WTC11 (cell line): ENCODE results near the gene GALNT4. TPM values are rescaled to one million over a fixed set of nuclear protein-coding genes. Genes with fewer than 3 reads are reported as not detected.

Experiments
- ATAC-seq: fragments of 200-7000 bp; cut with Tn5 transposase; 2 replicates; pipeline ENCODE4 v1.10.0; 2021; ENCODE audit warnings: mild to moderate bottlenecking, moderate library complexity
- CTCF ChIA-PET: fragments of 300-600 bp; sonication (Branson Sonifier 250); formaldehyde crosslinking; loops from one replicate; lab custom pipeline; 2021; ENCODE audit warnings: antibody characterized with exemption; lab: Charles Lee
- POLR2A ChIA-PET: fragments of 350-600 bp; sonication (Branson Sonifier 250); formaldehyde crosslinking; loops from one replicate; lab custom pipeline; 2021; ENCODE audit warnings: antibody characterized with exemption; lab: Charles Lee
- DNase-seq: peaks from one replicate; pipeline ENCODE4 v3.0.0; 2021; ENCODE audit warnings: low spot score
- H3K27ac Mint-ChIP-seq: 2 replicates; pipeline ENCODE4 v1.8.0; 2021; ENCODE audit warnings: mixed read lengths
- H3K27me3 Mint-ChIP-seq: 2 replicates; pipeline ENCODE4 v1.8.0; 2021; ENCODE audit warnings: low read depth, mild to moderate bottlenecking, moderate library complexity, mixed read lengths
- H3K36me3 Mint-ChIP-seq: 2 replicates; pipeline ENCODE4 v1.8.0; 2021; ENCODE audit warnings: mixed read lengths
- H3K4me1 Mint-ChIP-seq: 2 replicates; pipeline ENCODE4 v1.8.0; 2022; ENCODE audit warnings: mixed read lengths
- H3K4me3 Mint-ChIP-seq: 2 replicates; pipeline ENCODE4 v1.8.0; 2021; ENCODE audit warnings: mild to moderate bottlenecking, moderate library complexity, mixed read lengths
- H3K9me3 Mint-ChIP-seq: 2 replicates; pipeline ENCODE4 v1.8.0; 2021; ENCODE audit warnings: mixed read lengths
- E2F5 ChIP-seq: sonication (generic); formaldehyde crosslinking; IDR thresholded peaks from 2 replicates; pipeline ENCODE4 v1.8.1; 2022; ENCODE audit warnings: mild to moderate bottlenecking, moderate library complexity, missing genetic modification reagents
- ELF4 ChIP-seq: sonication (generic); formaldehyde crosslinking; IDR thresholded peaks from 2 replicates; pipeline ENCODE4 v1.8.1; 2022; ENCODE audit warnings: low read depth, mild to moderate bottlenecking, moderate library complexity, missing genetic modification reagents
- EMX1 ChIP-seq: fragments of 250-450 bp; sonication (Bioruptor Pico); IDR thresholded peaks from 2 replicates; pipeline ENCODE4 v1.8.0; 2021; ENCODE audit warnings: mild to moderate bottlenecking
- FOXK1 ChIP-seq: sonication (generic); formaldehyde crosslinking; IDR thresholded peaks from 2 replicates; pipeline ENCODE4 v1.8.0; 2022; ENCODE audit warnings: mild to moderate bottlenecking, moderate library complexity, missing genetic modification reagents
- FOXP1 ChIP-seq: sonication (generic); formaldehyde crosslinking; IDR thresholded peaks from 2 replicates; pipeline ENCODE4 v1.8.0; 2022; ENCODE audit warnings: missing genetic modification reagents, mild to moderate bottlenecking, moderate library complexity, borderline replicate concordance
- GRHL2 ChIP-seq: fragments of 250-450 bp; sonication (Bioruptor Pico); IDR thresholded peaks from 2 replicates; pipeline ENCODE4 v1.8.0; 2022; ENCODE audit warnings: mild to moderate bottlenecking, moderate library complexity; ENCODE audit not compliant: insufficient replicate concordance, severe bottlenecking
- IRF1 ChIP-seq: sonication (generic); formaldehyde crosslinking; IDR thresholded peaks from 2 replicates; pipeline ENCODE4 v1.8.0; 2023; ENCODE audit warnings: missing genetic modification reagents
- MLX ChIP-seq: sonication (generic); formaldehyde crosslinking; IDR thresholded peaks from 2 replicates; pipeline ENCODE4 v1.8.1; 2023; ENCODE audit warnings: mild to moderate bottlenecking, missing genetic modification reagents, moderate library complexity
- MXD4 ChIP-seq: fragments of 250-450 bp; sonication (Bioruptor Pico); IDR thresholded peaks from 2 replicates; pipeline ENCODE4 v1.8.0; 2021; ENCODE audit warnings: mild to moderate bottlenecking, moderate library complexity, borderline replicate concordance
- MYBL2 ChIP-seq: sonication (generic); formaldehyde crosslinking; IDR thresholded peaks from 2 replicates; pipeline ENCODE4 v1.8.1; 2023; ENCODE audit warnings: mild to moderate bottlenecking, moderate library complexity, missing genetic modification reagents
- NFATC4 ChIP-seq: fragments of 250-450 bp; sonication (Bioruptor Pico); IDR thresholded peaks from 2 replicates; pipeline ENCODE4 v1.9.0; 2021; ENCODE audit warnings: mild to moderate bottlenecking
- PRDM15 ChIP-seq: sonication (generic); formaldehyde crosslinking; IDR thresholded peaks from 2 replicates; pipeline ENCODE4 v1.8.0; 2022; ENCODE audit warnings: missing genetic modification reagents
- PRRX2 ChIP-seq: fragments of 250-450 bp; sonication (Bioruptor Pico); IDR thresholded peaks from 2 replicates; pipeline ENCODE4 v1.8.0; 2021; ENCODE audit warnings: mild to moderate bottlenecking
- RORB ChIP-seq: fragments of 250-450 bp; sonication (Bioruptor Pico); IDR thresholded peaks from 2 replicates; pipeline ENCODE4 v1.9.0; 2021; ENCODE audit warnings: mild to moderate bottlenecking
- SMAD3 ChIP-seq: sonication (generic); formaldehyde crosslinking; IDR thresholded peaks from 2 replicates; pipeline ENCODE4 v1.8.0; 2022; ENCODE audit warnings: missing genetic modification reagents, mild to moderate bottlenecking, borderline replicate concordance
- SOX15 ChIP-seq: fragments of 250-450 bp; sonication (Bioruptor Pico); IDR thresholded peaks from 2 replicates; pipeline ENCODE4 v1.9.0; 2021; ENCODE audit warnings: mild to moderate bottlenecking
- TP53 ChIP-seq: sonication (generic); formaldehyde crosslinking; IDR thresholded peaks from 2 replicates; pipeline ENCODE4 v1.8.1; 2023; ENCODE audit warnings: mild to moderate bottlenecking, missing genetic modification reagents
- USF1 ChIP-seq: sonication (generic); formaldehyde crosslinking; IDR thresholded peaks from 2 replicates; pipeline ENCODE4 v1.8.0; 2022; ENCODE audit warnings: mild to moderate bottlenecking, missing genetic modification reagents
- ZNF263 ChIP-seq: sonication (generic); formaldehyde crosslinking; IDR thresholded peaks from 2 replicates; pipeline ENCODE4 v1.8.1; 2022; ENCODE audit warnings: low read depth, mild to moderate bottlenecking, moderate library complexity, missing genetic modification reagents
- total RNA-seq: library from RNA; stranded (reverse); gene quantifications from 3 replicates; pipeline ENCODE4 v1.2.3, GENCODE V29; 2021

Gene GALNT4
- total RNA-seq, 1 experiment from 2014 or later = 3.9 TPM

- peaks cover 5% of the 10 kb centered on the region for H3K36me3 Mint-ChIP-seq
- H3K4me3 Mint-ChIP-seq = no peak overlapping the region
- TF ChIP-seq SMAD3 (CRISPR knock-in tag) (no peak), PRDM15 (CRISPR knock-in tag) (no peak), EMX1 (CRISPR knock-in tag) (no peak), RORB (CRISPR knock-in tag) (no peak), SOX15 (CRISPR knock-in tag) (no peak), TP53 (CRISPR knock-in tag) (no peak), MXD4 (CRISPR knock-in tag) (no peak), PRRX2 (no peak), MLX (CRISPR knock-in tag) (no peak), NFATC4 (no peak), USF1 (no peak), ZNF263 (CRISPR knock-in tag) (no peak), E2F5 (no peak), FOXP1 (CRISPR knock-in tag) (no peak), IRF1 (CRISPR knock-in tag) (no peak), ELF4 (CRISPR knock-in tag) (no peak), FOXK1 (CRISPR knock-in tag) (no peak)
- no peak overlapping the region for H3K27ac Mint-ChIP-seq
- no peaks in the 10 kb centered on the region for H3K27me3 Mint-ChIP-seq
- peaks cover 6% of the 10 kb centered on the region; the same call in 1 of the 2 replicates for H3K4me1 Mint-ChIP-seq
- H3K9me3 Mint-ChIP-seq = peaks cover under 1% of the 10 kb centered on the region
- CTCF ChIA-PET = no interaction called here
- POLR2A ChIA-PET = no interaction called here
- DNase-seq (no peak), ATAC-seq (no peak)
These were observed 27.6 kb downstream of the GALNT4 start for GRCh38 chr12:89497005-89497404.

- H3K4me1 Mint-ChIP-seq = peaks cover 6% of the 10 kb centered on the region; the same call in 1 of the 2 replicates
- peaks cover 5% of the 10 kb centered on the region for H3K36me3 Mint-ChIP-seq
- H3K27me3 Mint-ChIP-seq = no peaks in the 10 kb centered on the region
- no peak for ATAC-seq
- H3K27ac Mint-ChIP-seq = no peak overlapping the region
- DNase-seq = no peak
- ChIA-PET CTCF (interaction anchor here (0.6 kb wide), 1 partner anchor 90 kb away, joined by 3 read pairs; no protein-coding TSS in a partner anchor), POLR2A (no interaction called here)
- H3K4me3 Mint-ChIP-seq = no peak overlapping the region
- TF ChIP-seq MXD4 (CRISPR knock-in tag) (no peak), MYBL2 (CRISPR knock-in tag) (no peak), IRF1 (CRISPR knock-in tag) (no peak), GRHL2 (CRISPR knock-in tag) (no peak)
- TF ChIP-seq, all 79 proteins: peak for 0
- H3K9me3 Mint-ChIP-seq = no peaks in the 10 kb centered on the region
These were observed 30.0 kb downstream of the GALNT4 start for GRCh38 chr12:89494411-89495231.
